Measurements from ENCODE around the gene TBC1D22A.

GRCh38 chr22:46860562-46860961 lies 98.1 kb downstream of the TBC1D22A start:
- no peak for TF ChIP-seq ZNF507 (tag; conservative IDR thresholded peaks at IDR 0.05)
- TF ChIP-seq KLF1 (tag; IDR thresholded peaks at IDR 0.05): no peak
- TF ChIP-seq IRF2 (CRISPR knock-in tag; IDR thresholded peaks at IDR 0.05): no peak
- no peak for TF ChIP-seq TARDBP (IDR thresholded peaks at IDR 0.05)
- no peak for TF ChIP-seq ESRRB (CRISPR knock-in tag; IDR thresholded peaks at IDR 0.05; ENCODE audit: borderline replicate concordance)
- TF ChIP-seq, protein P1, sequence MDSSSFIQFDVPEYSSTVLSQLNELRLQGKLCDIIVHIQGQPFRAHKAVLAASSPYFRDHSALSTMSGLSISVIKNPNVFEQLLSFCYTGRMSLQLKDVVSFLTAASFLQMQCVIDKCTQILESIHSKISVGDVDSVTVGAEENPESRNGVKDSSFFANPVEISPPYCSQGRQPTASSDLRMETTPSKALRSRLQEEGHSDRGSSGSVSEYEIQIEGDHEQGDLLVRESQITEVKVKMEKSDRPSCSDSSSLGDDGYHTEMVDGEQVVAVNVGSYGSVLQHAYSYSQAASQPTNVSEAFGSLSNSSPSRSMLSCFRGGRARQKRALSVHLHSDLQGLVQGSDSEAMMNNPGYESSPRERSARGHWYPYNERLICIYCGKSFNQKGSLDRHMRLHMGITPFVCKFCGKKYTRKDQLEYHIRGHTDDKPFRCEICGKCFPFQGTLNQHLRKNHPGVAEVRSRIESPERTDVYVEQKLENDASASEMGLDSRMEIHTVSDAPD (CRISPR knock-in tag; IDR thresholded peaks at IDR 0.05): no peak
- TF ChIP-seq, protein P2, sequence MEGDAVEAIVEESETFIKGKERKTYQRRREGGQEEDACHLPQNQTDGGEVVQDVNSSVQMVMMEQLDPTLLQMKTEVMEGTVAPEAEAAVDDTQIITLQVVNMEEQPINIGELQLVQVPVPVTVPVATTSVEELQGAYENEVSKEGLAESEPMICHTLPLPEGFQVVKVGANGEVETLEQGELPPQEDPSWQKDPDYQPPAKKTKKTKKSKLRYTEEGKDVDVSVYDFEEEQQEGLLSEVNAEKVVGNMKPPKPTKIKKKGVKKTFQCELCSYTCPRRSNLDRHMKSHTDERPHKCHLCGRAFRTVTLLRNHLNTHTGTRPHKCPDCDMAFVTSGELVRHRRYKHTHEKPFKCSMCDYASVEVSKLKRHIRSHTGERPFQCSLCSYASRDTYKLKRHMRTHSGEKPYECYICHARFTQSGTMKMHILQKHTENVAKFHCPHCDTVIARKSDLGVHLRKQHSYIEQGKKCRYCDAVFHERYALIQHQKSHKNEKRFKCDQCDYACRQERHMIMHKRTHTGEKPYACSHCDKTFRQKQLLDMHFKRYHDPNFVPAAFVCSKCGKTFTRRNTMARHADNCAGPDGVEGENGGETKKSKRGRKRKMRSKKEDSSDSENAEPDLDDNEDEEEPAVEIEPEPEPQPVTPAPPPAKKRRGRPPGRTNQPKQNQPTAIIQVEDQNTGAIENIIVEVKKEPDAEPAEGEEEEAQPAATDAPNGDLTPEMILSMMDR (IDR thresholded peaks at IDR 0.05 in 2 of 3, conservative IDR thresholded peaks at IDR 0.05 in 1 of 3; ENCODE audit: insufficient read depth in 2 of 3, low read depth in 1 of 3, low read length in 3 of 3): no peak
- TF ChIP-seq CEBPB (tag; IDR thresholded peaks at IDR 0.05): no peak
- no peak for TF ChIP-seq ZSCAN29 (IDR thresholded peaks at IDR 0.05)

All from K562 (cell line).